PC-3 (cell line): ENCODE data around the gene CHMP6. TPM values are rescaled to one million over a fixed set of nuclear protein-coding genes. Genes with fewer than 3 reads are reported as not detected.
A peak's percentile ranks its signal among the peaks of the same experiment; 100 is the strongest.

Experiments
- ATAC-seq: fragments of 200-7000 bp; cut with Tn5 transposase; 2 replicates; pipeline ENCODE4 v1.9.1; 2020; ENCODE audit warnings: mild to moderate bottlenecking, moderate library complexity
- BruUV-seq: library from RNA; stranded (reverse); fragments of 400-500 nt; replicated peaks from 2 replicates; lab custom pipeline; 2021; lab: Mats Ljungman, UMichigan
- CTCF ChIA-PET: fragments of 300-600 bp; sonication (Branson Sonifier 250); formaldehyde crosslinking; loops from one replicate; lab custom pipeline; 2022; ENCODE audit warnings: antibody characterized with exemption; lab: Charles Lee
- POLR2A ChIA-PET: fragments of 300-600 bp; sonication (Branson Sonifier 250); formaldehyde crosslinking; loops from one replicate; lab custom pipeline; 2022; ENCODE audit warnings: antibody characterized with exemption; ENCODE audit not compliant: unreplicated experiment; lab: Charles Lee
- DNase-seq: peaks from one replicate; pipeline ENCODE4 v3.0.0-alpha.2; 2015
- H2AFZ ChIP-seq: fragments of 300-600 bp; sonication (generic); 2 replicates; pipeline ENCODE4 v1.6.0; 2016; ENCODE audit warnings: antibody characterized with exemption, low read length
- H3F3A ChIP-seq: fragments of 300-600 bp; sonication (generic); one replicate; pipeline ENCODE4 v1.6.0; 2017; ENCODE audit warnings: antibody characterized with exemption, low read length, control low read depth, mild to moderate bottlenecking; ENCODE audit not compliant: unreplicated experiment
- H3K27ac ChIP-seq: fragments of 300-600 bp; sonication (generic); 2 replicates; pipeline ENCODE4 v1.5.1; 2016; ENCODE audit warnings: mild to moderate bottlenecking, low read length
- H3K27me3 ChIP-seq: fragments of 300-600 bp; sonication (generic); 2 replicates; pipeline ENCODE4 v1.6.1; 2016; ENCODE audit warnings: low read length, mixed read lengths
- H3K36me3 ChIP-seq: fragments of 300-600 bp; sonication (generic); 2 replicates; pipeline ENCODE4 v1.6.1; 2016; ENCODE audit warnings: low read depth, mixed run types, low read length, mixed read lengths
- H3K4me1 ChIP-seq: fragments of 300-600 bp; sonication (generic); 2 replicates; pipeline ENCODE4 v1.5.1; 2016; ENCODE audit warnings: low read length; ENCODE audit not compliant: insufficient read depth
- H3K4me2 ChIP-seq: fragments of 300-600 bp; sonication (generic); 2 replicates; pipeline ENCODE4 v1.6.0; 2016; ENCODE audit warnings: low read length
- H3K4me3 ChIP-seq: fragments of 300-600 bp; sonication (generic); 2 replicates; pipeline ENCODE4 v1.5.1; 2016; ENCODE audit warnings: mild to moderate bottlenecking, low read length, mixed read lengths
- H3K79me2 ChIP-seq: fragments of 300-600 bp; sonication (generic); 2 replicates; pipeline ENCODE4 v1.6.1; 2017; ENCODE audit warnings: low read length, mixed read lengths
- H3K9ac ChIP-seq: fragments of 300-600 bp; sonication (generic); 2 replicates; pipeline ENCODE4 v1.6.0; 2016; ENCODE audit warnings: mild to moderate bottlenecking, low read length
- H3K9me2 ChIP-seq: fragments of 300-600 bp; sonication (generic); replicated peaks from 2 replicates; pipeline ENCODE4 v1.6.1; 2016; ENCODE audit warnings: mixed run types, low read length, mixed read lengths
- H3K9me3 ChIP-seq: fragments of 300-600 bp; sonication (generic); 2 replicates; pipeline ENCODE4 v1.6.1; 2016; ENCODE audit warnings: low read length, mixed read lengths
- H4K20me1 ChIP-seq: fragments of 300-600 bp; sonication (generic); 2 replicates; pipeline ENCODE4 v1.6.1; 2016; ENCODE audit warnings: low read length, mixed read lengths
- EZH2 ChIP-seq: fragments of 300-600 bp; sonication (generic); IDR thresholded peaks from one replicate; pipeline ENCODE4 v1.6.1; 2017; ENCODE audit warnings: antibody characterized with exemption, mild to moderate bottlenecking, low read length; ENCODE audit not compliant: unreplicated experiment
- EZH2phosphoT487 ChIP-seq: fragments of 300-600 bp; sonication (generic); IDR thresholded peaks from 2 replicates; pipeline ENCODE4 v1.6.1; 2018; ENCODE audit warnings: mild to moderate bottlenecking, antibody characterized with exemption, low read length, borderline replicate concordance
- intact Hi-C: fragments of 100-400 bp; cut with micrococcal nuclease; formaldehyde crosslinking; loops from 2 replicates; pipeline ENCODE4 v1.9.0; 2023
- total RNA-seq: library from RNA; depleted of rRNA; stranded (reverse); fragments of >200 nt; gene quantifications from 2 replicates; pipeline ENCODE4 v1.2.3, GENCODE V29; 2014
- TF ChIP-seq, protein P1 (sequence below): fragments of 300-600 bp; sonication (generic); conservative IDR thresholded peaks from 2 replicates; pipeline ENCODE4 v1.5.1; 2017; ENCODE audit warnings: antibody characterized with exemption, low read depth, mild to moderate bottlenecking, low read length

CHMP6 gene
- total RNA-seq, 1 experiment from 2014 or later, result 26.1 TPM

DNA sequence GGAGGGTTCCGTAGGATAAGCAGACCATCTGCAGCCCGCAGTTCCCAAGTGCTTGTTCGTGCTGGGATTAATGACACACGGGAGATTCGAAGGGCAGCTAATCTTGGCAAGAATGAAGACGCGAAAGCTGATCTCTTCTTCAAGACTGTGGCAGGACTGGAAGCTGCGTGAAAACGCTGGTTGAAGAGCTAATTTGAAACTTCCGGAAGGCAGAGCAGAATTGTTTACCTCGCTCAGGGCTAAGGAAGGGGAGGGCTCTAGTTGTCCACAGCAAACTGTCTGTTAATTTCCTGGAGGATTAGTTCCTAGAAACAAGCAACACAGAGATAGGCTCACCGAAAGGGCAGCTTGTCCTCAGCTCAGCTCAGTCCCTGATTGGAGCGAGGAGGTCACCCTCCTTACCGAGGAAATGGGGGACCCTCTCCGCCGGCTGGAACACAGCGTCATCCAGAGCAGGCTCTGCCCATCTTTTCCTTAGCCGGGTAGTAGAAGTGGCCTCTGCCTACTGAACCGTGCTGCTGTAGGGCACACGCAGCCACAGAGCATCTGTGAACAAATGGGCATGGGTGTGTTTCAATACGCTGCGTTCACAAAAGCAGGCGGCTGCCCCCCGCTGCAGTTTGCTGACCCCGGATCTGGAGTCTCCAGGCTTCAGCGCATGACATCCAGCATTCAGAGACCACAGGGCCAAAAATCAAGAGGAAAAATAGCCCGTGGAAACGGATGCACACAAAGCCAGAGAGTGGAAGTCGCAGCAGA is 26.6 kb downstream of the CHMP6 start:
- intact Hi-C loops, result no loop called here
- Histone ChIP-seq H3F3A (no peaks in the 10 kb centered on the region), H3K4me2 (peak overlapping the region; percentile 38), H3K4me3 (peak overlapping the region; percentile 4; the same call in 1 of the 2 replicates), H3K9me3 (0 out of 2 replicates have a peak, but pooled peaks cover 7% of the 10 kb centered on the region), H2AFZ (peak overlapping the region; percentile 38), H3K9me2 (no peaks in the 10 kb centered on the region), H3K27ac (no peak overlapping the region), H3K36me3 (no peaks in the 10 kb centered on the region), H3K4me1 (peaks cover 3% of the 10 kb centered on the region; the same call in 1 of the 2 replicates), H4K20me1 (no peaks in the 10 kb centered on the region), H3K79me2 (no peaks in the 10 kb centered on the region), H3K27me3 (no peaks in the 10 kb centered on the region), H3K9ac (no peak overlapping the region)
- DNase-seq, result peak; percentile 41
- TF ChIP-seq, protein P1, sequence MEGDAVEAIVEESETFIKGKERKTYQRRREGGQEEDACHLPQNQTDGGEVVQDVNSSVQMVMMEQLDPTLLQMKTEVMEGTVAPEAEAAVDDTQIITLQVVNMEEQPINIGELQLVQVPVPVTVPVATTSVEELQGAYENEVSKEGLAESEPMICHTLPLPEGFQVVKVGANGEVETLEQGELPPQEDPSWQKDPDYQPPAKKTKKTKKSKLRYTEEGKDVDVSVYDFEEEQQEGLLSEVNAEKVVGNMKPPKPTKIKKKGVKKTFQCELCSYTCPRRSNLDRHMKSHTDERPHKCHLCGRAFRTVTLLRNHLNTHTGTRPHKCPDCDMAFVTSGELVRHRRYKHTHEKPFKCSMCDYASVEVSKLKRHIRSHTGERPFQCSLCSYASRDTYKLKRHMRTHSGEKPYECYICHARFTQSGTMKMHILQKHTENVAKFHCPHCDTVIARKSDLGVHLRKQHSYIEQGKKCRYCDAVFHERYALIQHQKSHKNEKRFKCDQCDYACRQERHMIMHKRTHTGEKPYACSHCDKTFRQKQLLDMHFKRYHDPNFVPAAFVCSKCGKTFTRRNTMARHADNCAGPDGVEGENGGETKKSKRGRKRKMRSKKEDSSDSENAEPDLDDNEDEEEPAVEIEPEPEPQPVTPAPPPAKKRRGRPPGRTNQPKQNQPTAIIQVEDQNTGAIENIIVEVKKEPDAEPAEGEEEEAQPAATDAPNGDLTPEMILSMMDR, result no peak
- TF ChIP-seq EZH2phosphoT487, result no peak
- TF ChIP-seq EZH2, result no peak
- POLR2A ChIA-PET, result interaction anchor here (0.6 kb wide), 1 partner anchor 45 kb away, joined by 3 read pairs; no protein-coding TSS in a partner anchor
- ATAC-seq, result peak; percentile 80
- BruUV-seq, result no TSS peak
- CTCF ChIA-PET, result no interaction called here

DNA sequence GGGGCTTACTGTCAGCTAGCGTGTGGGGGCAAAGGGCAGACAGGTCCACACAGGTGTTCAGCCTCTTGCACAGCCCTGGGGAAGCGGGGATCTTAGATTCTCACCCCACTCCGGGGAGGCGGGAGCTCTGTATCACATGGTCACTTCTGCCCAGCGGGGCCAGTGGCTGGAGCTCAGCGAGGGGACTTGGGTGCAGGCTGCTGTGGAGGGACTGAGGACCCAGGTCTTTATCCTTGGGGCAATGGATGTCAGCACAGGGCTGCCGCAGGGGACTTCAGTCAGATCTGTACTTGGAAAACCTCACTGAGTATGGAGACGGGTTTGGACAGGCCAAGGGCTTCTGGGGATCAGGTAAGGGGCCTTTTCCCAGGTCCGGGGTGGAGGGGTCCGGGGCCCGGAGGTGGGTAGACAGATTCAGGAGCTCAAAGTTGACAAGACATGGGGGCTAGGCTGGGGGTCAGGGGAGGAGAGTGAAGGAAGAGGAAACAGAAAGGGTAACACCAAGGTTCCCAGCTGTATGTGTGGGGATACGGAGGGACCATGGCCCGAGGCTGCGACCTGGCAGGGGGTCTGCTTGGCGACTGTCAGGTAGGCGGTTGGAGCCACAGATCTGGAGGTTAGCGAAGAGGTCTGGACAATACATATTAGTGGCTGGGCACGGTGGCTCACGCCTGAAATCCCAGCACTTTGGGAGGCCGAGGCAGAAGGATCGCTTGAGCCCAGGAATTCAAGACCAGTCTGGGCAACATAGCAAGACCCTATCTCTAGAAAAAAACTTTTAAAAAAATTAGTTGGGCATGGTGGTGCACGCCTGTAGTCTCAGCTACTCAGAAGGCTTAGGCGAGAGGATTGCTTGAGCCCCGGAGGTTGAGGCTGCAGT is 28.2 kb downstream of the CHMP6 start:
- DNase-seq (no peak), ATAC-seq (no peak)
- TF ChIP-seq EZH2, result no peak
- TF ChIP-seq, protein P1, result no peak
- TF ChIP-seq EZH2phosphoT487, result no peak
- Histone ChIP-seq H3K4me3 (no peak overlapping the region), H3K79me2 (no peaks in the 10 kb centered on the region), H3K9ac (no peak overlapping the region), H3K27me3 (no peaks in the 10 kb centered on the region), H3K9me2 (no peaks in the 10 kb centered on the region), H3K4me2 (no peak overlapping the region), H3K27ac (no peak overlapping the region), H3K4me1 (peaks cover 3% of the 10 kb centered on the region; the same call in 1 of the 2 replicates), H3K9me3 (0 out of 2 replicates have a peak, but pooled peaks cover 7% of the 10 kb centered on the region), H4K20me1 (no peaks in the 10 kb centered on the region), H3K36me3 (no peaks in the 10 kb centered on the region), H2AFZ (no peak overlapping the region), H3F3A (no peaks in the 10 kb centered on the region)
- POLR2A ChIA-PET, result no interaction called here
- intact Hi-C loops, result no loop called here
- no TSS peak for BruUV-seq
- CTCF ChIA-PET, result no interaction called here
